Adipose tissue (tissue), 3 donors: Measurements from ENCODE around the gene DLGAP1. TPM values are rescaled to one million over a fixed set of nuclear protein-coding genes. Genes with fewer than 3 reads are reported as not detected.
"Not testable (repeated sequence)": the region's sequence is repeated elsewhere in the genome, so short reads cannot be mapped to it uniquely, and the experiment has no call there.

Experiments
- H3K27ac ChIP-seq: one replicate; pipeline ENCODE4 v1.5.1; 2013; ENCODE audit warnings: low read depth, low read length
- WGBS, 3 donors: extraction: QIAGEN DNeasy Blood & Tissue Kit; methylation state at CpG; one replicate each; pipeline ENCODE4 v1.1.7; 2013; 5-methylcytosine and 5-hydroxymethylcytosine counted together
- polyA plus RNA-seq, 3 donors: library from polyadenylated mRNA; stranded (reverse); fragments of 200-250 nt; gene quantifications; one replicate each; pipeline ENCODE4 v1.2.3, GENCODE V29; 2013
- donor health status: healthy with polysubstance abuse.
- donor health status: Bipolar disorder and iron deficiency.
- donor health status: healthy.

DLGAP1 gene
- polyA plus RNA-seq, 3 donors: 0.06 to 0.22 (median 0.09) TPM

- H3K27ac ChIP-seq: no peak overlapping the region
- WGBS, 3 donors: 84 to 90% (median 86%) methylated on average over 5 of the region's 5 CpGs
Measured at GRCh38 chr18:3479978-3480509, 975.1 kb downstream of the DLGAP1 start.

- 90 to 93% (median 92%) methylated on average over 8 of the region's 8 CpGs for WGBS, 3 donors
- no peak overlapping the region for H3K27ac ChIP-seq
Measured at GRCh38 chr18:3478262-3478978, 976.7 kb downstream of the DLGAP1 start.

- whole genome bisulfite sequencing, 3 donors: 77 to 84% (median 82%) methylated on average over 18 of the region's 18 CpGs
Measured at GRCh38 chr18:3472681-3473544, 982.2 kb downstream of the DLGAP1 start.

GRCh38 chr18:3472121-3472520 is 983.0 kb downstream of the DLGAP1 start:
- H3K27ac ChIP-seq: not testable (repeated sequence)
- 87 to 94% (median 93%) methylated on average over 3 of the region's 3 CpGs for WGBS, 3 donors

More at GRCh38 chr18:3472681-3473544, 982.2 kb downstream of the DLGAP1 start:
- H3K27ac ChIP-seq: no peak overlapping the region

GRCh38 chr18:3471141-3471648 is 983.9 kb downstream of the DLGAP1 start:
- no peak overlapping the region for H3K27ac ChIP-seq
- 71 to 93% (median 91%) methylated on average over 3 of the region's 3 CpGs for WGBS, 3 donors

- 73 to 86% (median 75%) methylated on average over 8 of the region's 8 CpGs for WGBS, 3 donors
- H3K27ac ChIP-seq: no peak overlapping the region
Measured at GRCh38 chr18:3468833-3469232, 986.3 kb downstream of the DLGAP1 start.

GRCh38 chr18:3468066-3468705 is 986.9 kb downstream of the DLGAP1 start:
- no peak overlapping the region for H3K27ac ChIP-seq
- WGBS, 3 donors: 95 to 99% (median 97%) methylated on average over 9 of the region's 9 CpGs

GRCh38 chr18:3466872-3467271 is 988.2 kb downstream of the DLGAP1 start:
- WGBS, 3 donors: 28 to 37% (median 33%) methylated on average over 2 of the region's 2 CpGs
- no peak overlapping the region for H3K27ac ChIP-seq

- no peak overlapping the region for H3K27ac ChIP-seq
- WGBS, 3 donors: 40 to 74% (median 43%) methylated on average over 5 of the region's 5 CpGs
Measured at GRCh38 chr18:3466045-3466444, 989.1 kb downstream of the DLGAP1 start.

GRCh38 chr18:3463051-3463450 is 992.1 kb downstream of the DLGAP1 start:
- H3K27ac ChIP-seq: no peak overlapping the region
- 63 to 66% (median 66%) methylated on average over 2 of the region's 2 CpGs for WGBS, 3 donors

- 96 to 97% (median 97%) methylated on average over 5 of the region's 5 CpGs for WGBS, 3 donors
- no peak overlapping the region for H3K27ac ChIP-seq
Measured at GRCh38 chr18:3461704-3462103, 993.4 kb downstream of the DLGAP1 start.

- H3K27ac ChIP-seq: no peak overlapping the region
- WGBS, 3 donors: 93 to 98% (median 98%) methylated on average over 4 of the region's 4 CpGs
Measured at GRCh38 chr18:3460823-3461398, 994.2 kb downstream of the DLGAP1 start.

GRCh38 chr18:3458952-3459853 is 995.9 kb downstream of the DLGAP1 start:
- H3K27ac ChIP-seq: no peak overlapping the region
- 85 to 90% (median 90%) methylated on average over 5 of the region's 5 CpGs for WGBS, 3 donors

GRCh38 chr18:3458378-3458777 is 996.7 kb downstream of the DLGAP1 start:
- 78 to 87% (median 81%) methylated on average over 3 of the region's 3 CpGs for WGBS, 3 donors
- no peak overlapping the region for H3K27ac ChIP-seq

GRCh38 chr18:3457261-3457724 is 997.8 kb downstream of the DLGAP1 start:
- no peak overlapping the region for H3K27ac ChIP-seq
- 45 to 86% (median 83%) methylated on average over 15 of the region's 15 CpGs for WGBS, 3 donors

GRCh38 chr18:3456686-3457069 is 998.4 kb downstream of the DLGAP1 start:
- H3K27ac ChIP-seq: no peak overlapping the region
- 18 to 53% (median 49%) methylated on average over 1 of the region's 1 CpG for WGBS, 3 donors
